HG03571 (cell line): ENCODE measurements around the gene OBSCN.

ENCODE experiments used
- ATAC-seq: cut with Tn5 transposase; IDR thresholded peaks from one replicate; pipeline ENCODE4 v1.9.1; 2021; ENCODE audit not compliant: unreplicated experiment

Gene OBSCN

GRCh38 chr1:228207851-228208821 is at the start of gene OBSCN:
Gene OBSCN (plus strand): TSS chr1:228208044. CDS start chr1:228211784, 3,740 bp downstream.
- no peak for ATAC-seq

GRCh38 chr1:228158151-228159007 is 49.5 kb upstream of the OBSCN start:
- no peak for ATAC-seq

- ATAC-seq = no peak
These were observed 48.7 kb upstream of the OBSCN start for GRCh38 chr1:228159008-228159665.

GRCh38 chr1:228160201-228160761 is 47.6 kb upstream of the OBSCN start:
- ATAC-seq = no peak

GRCh38 chr1:228161362-228161761 is 46.5 kb upstream of the OBSCN start:
- ATAC-seq = no peak

- no peak for ATAC-seq
These were observed 46.0 kb upstream of the OBSCN start for GRCh38 chr1:228161866-228162265.

- ATAC-seq = no peak
These were observed 45.4 kb upstream of the OBSCN start for GRCh38 chr1:228162286-228163006.

- ATAC-seq = no peak
These were observed 44.7 kb upstream of the OBSCN start for GRCh38 chr1:228163007-228163753.

GRCh38 chr1:228163776-228164519 is 43.9 kb upstream of the OBSCN start:
- no peak for ATAC-seq

GRCh38 chr1:228164561-228165371 is 43.1 kb upstream of the OBSCN start:
- peak; percentile 0 for ATAC-seq

GRCh38 chr1:228165372-228166169 is 42.3 kb upstream of the OBSCN start, which contains the start of gene IBA57:
Gene IBA57 (plus strand): TSS chr1:228165804. CDS start chr1:228165817, 13 bp downstream.
- ATAC-seq = peak; percentile 77

- peak; percentile 8 for ATAC-seq
These were observed 41.5 kb upstream of the OBSCN start for GRCh38 chr1:228166170-228166936.

- ATAC-seq = no peak
These were observed 39.1 kb upstream of the OBSCN start for GRCh38 chr1:228168563-228169270.

GRCh38 chr1:228169345-228169744 is 38.5 kb upstream of the OBSCN start:
- ATAC-seq = no peak

- no peak for ATAC-seq
These were observed 37.2 kb upstream of the OBSCN start for GRCh38 chr1:228170666-228171065.
